HFF-Myc (cell line): Measurements from ENCODE around the gene SCML1.

Experiments used
- DNase-seq: peaks from one replicate; pipeline ENCODE4 v3.0.0-alpha.2; 2011; ENCODE audit warnings: low read depth; ENCODE audit errors: extremely low read depth
- H3K4me3 ChIP-seq: replicated peaks from 2 replicates; pipeline ENCODE4 v1.5.1; 2011; ENCODE audit warnings: low read depth, mild to moderate bottlenecking, control low read depth, low read length
- TF ChIP-seq, protein P1 (sequence below): IDR thresholded peaks from 2 replicates; pipeline ENCODE4 v1.5.1; 2012; ENCODE audit warnings: mild to moderate bottlenecking, low read depth, low read length, control low read depth; ENCODE audit errors: missing control alignments

The SCML1 gene

GRCh38 chrX:17703201-17703600, 34.1 kb upstream of the SCML1 start:
- DNase-seq: no peak
- TF ChIP-seq, protein P1, sequence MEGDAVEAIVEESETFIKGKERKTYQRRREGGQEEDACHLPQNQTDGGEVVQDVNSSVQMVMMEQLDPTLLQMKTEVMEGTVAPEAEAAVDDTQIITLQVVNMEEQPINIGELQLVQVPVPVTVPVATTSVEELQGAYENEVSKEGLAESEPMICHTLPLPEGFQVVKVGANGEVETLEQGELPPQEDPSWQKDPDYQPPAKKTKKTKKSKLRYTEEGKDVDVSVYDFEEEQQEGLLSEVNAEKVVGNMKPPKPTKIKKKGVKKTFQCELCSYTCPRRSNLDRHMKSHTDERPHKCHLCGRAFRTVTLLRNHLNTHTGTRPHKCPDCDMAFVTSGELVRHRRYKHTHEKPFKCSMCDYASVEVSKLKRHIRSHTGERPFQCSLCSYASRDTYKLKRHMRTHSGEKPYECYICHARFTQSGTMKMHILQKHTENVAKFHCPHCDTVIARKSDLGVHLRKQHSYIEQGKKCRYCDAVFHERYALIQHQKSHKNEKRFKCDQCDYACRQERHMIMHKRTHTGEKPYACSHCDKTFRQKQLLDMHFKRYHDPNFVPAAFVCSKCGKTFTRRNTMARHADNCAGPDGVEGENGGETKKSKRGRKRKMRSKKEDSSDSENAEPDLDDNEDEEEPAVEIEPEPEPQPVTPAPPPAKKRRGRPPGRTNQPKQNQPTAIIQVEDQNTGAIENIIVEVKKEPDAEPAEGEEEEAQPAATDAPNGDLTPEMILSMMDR: no peak
- H3K4me3 ChIP-seq: no peak overlapping the region

DNA sequence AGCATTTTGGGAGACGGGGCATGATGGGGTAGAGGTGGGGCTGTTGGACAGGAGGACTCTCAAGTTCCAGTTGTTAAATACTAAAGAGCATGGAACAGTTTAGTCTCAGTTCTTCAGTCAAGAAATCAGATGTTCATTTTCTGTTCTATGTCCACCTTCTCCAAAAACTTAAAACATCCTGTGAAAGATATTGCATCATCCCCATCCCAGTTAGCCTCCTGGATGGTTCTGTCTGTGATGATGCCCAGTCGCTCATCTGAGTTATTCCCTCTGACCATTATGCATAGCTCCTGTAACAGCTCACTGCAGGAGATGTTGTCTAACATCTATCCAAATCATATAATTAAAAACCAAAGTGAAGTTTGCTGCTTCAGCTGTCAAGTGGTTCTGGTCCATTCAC, 32.1 kb upstream of the SCML1 start:
- DNase-seq: no peak
- no peak overlapping the region for H3K4me3 ChIP-seq
- TF ChIP-seq, protein P1: no peak

DNA sequence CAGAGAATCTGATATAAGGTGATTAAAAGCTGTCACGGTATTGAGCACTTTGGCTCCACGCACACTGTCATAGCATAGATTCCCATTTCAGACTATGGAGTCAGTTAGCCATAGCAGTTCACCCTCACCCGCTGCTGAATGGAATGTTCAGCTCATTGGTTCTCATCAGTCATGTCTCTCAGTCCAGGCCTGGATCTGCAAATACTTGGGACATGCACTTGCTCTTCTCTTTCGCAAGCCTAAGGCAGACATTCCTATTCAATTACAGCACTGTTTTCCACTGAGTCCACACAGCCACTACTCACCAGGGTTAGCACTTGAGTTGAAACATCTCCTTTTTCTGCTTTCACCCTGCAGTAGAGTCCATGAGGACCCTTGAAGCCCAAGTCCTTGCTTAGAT, 30.6 kb upstream of the SCML1 start:
- TF ChIP-seq, protein P1: no peak
- DNase-seq: no peak
- H3K4me3 ChIP-seq: no peak overlapping the region

- TF ChIP-seq, protein P1: no peak
- DNase-seq: no peak
- no peak overlapping the region for H3K4me3 ChIP-seq
These were observed 29.6 kb upstream of the SCML1 start for GRCh38 chrX:17707731-17708130.

DNA sequence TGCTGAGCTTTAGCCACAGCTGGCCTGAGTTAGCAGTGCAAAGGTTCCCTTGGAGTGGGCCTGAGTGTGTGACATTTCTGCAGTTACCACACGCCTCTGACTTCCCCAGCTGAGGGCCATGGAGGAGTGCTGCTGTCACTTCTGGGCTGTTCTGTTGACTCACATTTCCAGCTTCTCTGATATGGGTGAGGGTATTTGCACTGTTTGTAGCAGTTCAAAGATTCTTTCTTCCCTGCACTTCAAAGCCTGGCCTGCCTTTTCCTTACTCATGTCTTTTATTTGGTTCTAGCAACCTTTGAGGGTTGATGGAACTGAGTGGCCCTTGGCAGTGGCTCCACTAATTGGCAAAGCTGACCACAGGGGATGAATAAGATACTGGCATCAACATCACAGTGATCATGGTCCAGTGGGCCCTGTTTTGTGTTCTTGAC, 26.4 kb upstream of the SCML1 start:
- H3K4me3 ChIP-seq: no peak overlapping the region
- no peak for DNase-seq
- TF ChIP-seq, protein P1: no peak

- DNase-seq: no peak
- TF ChIP-seq, protein P1: no peak
- no peak overlapping the region for H3K4me3 ChIP-seq
These were observed 24.0 kb upstream of the SCML1 start for GRCh38 chrX:17713288-17713687.

- TF ChIP-seq, protein P1: no peak
- no peak overlapping the region for H3K4me3 ChIP-seq
- no peak for DNase-seq
These were observed 18.6 kb upstream of the SCML1 start for GRCh38 chrX:17718649-17719165.
